Esophagus mucosa (tissue), 1 donor: ENCODE results near the gene CD300A. TPM values are rescaled to one million over a fixed set of nuclear protein-coding genes. Genes with fewer than 3 reads are reported as not detected.

Experiments used
- ATAC-seq: fragments of 200-7000 bp; cut with Tn5 transposase; one replicate; pipeline ENCODE4 v1.9.1; 2020
- total RNA-seq: library from RNA; stranded (reverse); gene quantifications from one replicate; pipeline ENCODE4 v1.2.4, GENCODE V29; 2023
- donor health status: DM: yes; HTN: yes; CAD: no.

Gene CD300A
- total RNA-seq, 1 donor from 2014 or later = 0.64 TPM

GRCh38 chr17:74455821-74456220, 10.6 kb upstream of the CD300A start:
- ATAC-seq = no peak

- peak; percentile 32 for ATAC-seq
Measured at GRCh38 chr17:74457146-74457819, 9.2 kb upstream of the CD300A start.

GRCh38 chr17:74457820-74458166, 8.6 kb upstream of the CD300A start:
- ATAC-seq = no peak

GRCh38 chr17:74458835-74459234, 7.6 kb upstream of the CD300A start:
- no peak for ATAC-seq

GRCh38 chr17:74459622-74460021, 6.8 kb upstream of the CD300A start:
- no peak for ATAC-seq

- ATAC-seq = no peak
Measured at GRCh38 chr17:74460241-74460640, 6.2 kb upstream of the CD300A start.

GRCh38 chr17:74460996-74461395, 5.4 kb upstream of the CD300A start:
- ATAC-seq = no peak

- ATAC-seq = no peak
Measured at GRCh38 chr17:74461611-74462010, 4.8 kb upstream of the CD300A start.

- ATAC-seq = no peak
Measured at GRCh38 chr17:74464730-74465377, 1.6 kb upstream of the CD300A start.

GRCh38 chr17:74465378-74466110, 890 bp upstream of the CD300A start:
- ATAC-seq = no peak

- ATAC-seq = no peak
Measured at GRCh38 chr17:74466828-74467184, 372 bp downstream of the CD300A start.

- ATAC-seq = no peak
Measured at GRCh38 chr17:74467221-74467951, 952 bp downstream of the CD300A start.

- ATAC-seq = no peak
Measured at GRCh38 chr17:74471341-74471740, 4.9 kb downstream of the CD300A start.

GRCh38 chr17:74472890-74473289, 6.5 kb downstream of the CD300A start:
- no peak for ATAC-seq

- ATAC-seq = no peak
Measured at GRCh38 chr17:74473294-74473693, 6.9 kb downstream of the CD300A start.

GRCh38 chr17:74474043-74474792, 7.8 kb downstream of the CD300A start:
- no peak for ATAC-seq

- no peak for ATAC-seq
Measured at GRCh38 chr17:74475189-74475588, 8.8 kb downstream of the CD300A start.

- ATAC-seq = no peak
Measured at GRCh38 chr17:74477411-74477810, 11.0 kb downstream of the CD300A start.

- ATAC-seq = no peak
Measured at GRCh38 chr17:74478420-74479100, 12.1 kb downstream of the CD300A start.

- ATAC-seq = no peak
Measured at GRCh38 chr17:74480290-74480689, 13.9 kb downstream of the CD300A start.

GRCh38 chr17:74481621-74482020, 15.2 kb downstream of the CD300A start:
- no peak for ATAC-seq

GRCh38 chr17:74484066-74484465, 17.6 kb downstream of the CD300A start:
- no peak for ATAC-seq
